Nephron progenitor cell (in vitro differentiated cells): Measurements from ENCODE around the gene MMAB.
A peak's percentile ranks its signal among the peaks of the same experiment; 100 is the strongest.
"Not testable (repeated sequence)": the region's sequence is repeated elsewhere in the genome, so short reads cannot be mapped to it uniquely, and the experiment has no call there.

Experiments
- DNase-seq: peaks from one replicate; pipeline ENCODE4 v3.0.0; 2021
- H3K27ac Mint-ChIP-seq: 2 replicates; pipeline ENCODE4 v1.8.0; 2021; ENCODE audit warnings: mild to moderate bottlenecking, moderate library complexity, mixed read lengths
- H3K27me3 Mint-ChIP-seq: 2 replicates; pipeline ENCODE4 v1.8.0; 2021; ENCODE audit warnings: mild to moderate bottlenecking, low read depth, mixed read lengths; ENCODE audit not compliant: poor library complexity
- H3K36me3 Mint-ChIP-seq: 2 replicates; pipeline ENCODE4 v1.8.0; 2021; ENCODE audit warnings: low read depth, mixed read lengths
- H3K4me1 Mint-ChIP-seq: 2 replicates; pipeline ENCODE4 v1.8.0; 2021; ENCODE audit warnings: mixed read lengths
- H3K4me3 Mint-ChIP-seq: 2 replicates; pipeline ENCODE4 v1.8.0; 2021; ENCODE audit warnings: mild to moderate bottlenecking, moderate library complexity, mixed read lengths
- H3K9me3 Mint-ChIP-seq: 2 replicates; pipeline ENCODE4 v1.8.0; 2021; ENCODE audit warnings: mild to moderate bottlenecking, moderate library complexity, mixed read lengths
- TF ChIP-seq, protein P1 (sequence below): fragments of 200-600 bp; sonication (generic); IDR thresholded peaks from 2 replicates; pipeline ENCODE4 v1.5.0; 2021; ENCODE audit warnings: antibody characterized with exemption

MMAB gene

DNA sequence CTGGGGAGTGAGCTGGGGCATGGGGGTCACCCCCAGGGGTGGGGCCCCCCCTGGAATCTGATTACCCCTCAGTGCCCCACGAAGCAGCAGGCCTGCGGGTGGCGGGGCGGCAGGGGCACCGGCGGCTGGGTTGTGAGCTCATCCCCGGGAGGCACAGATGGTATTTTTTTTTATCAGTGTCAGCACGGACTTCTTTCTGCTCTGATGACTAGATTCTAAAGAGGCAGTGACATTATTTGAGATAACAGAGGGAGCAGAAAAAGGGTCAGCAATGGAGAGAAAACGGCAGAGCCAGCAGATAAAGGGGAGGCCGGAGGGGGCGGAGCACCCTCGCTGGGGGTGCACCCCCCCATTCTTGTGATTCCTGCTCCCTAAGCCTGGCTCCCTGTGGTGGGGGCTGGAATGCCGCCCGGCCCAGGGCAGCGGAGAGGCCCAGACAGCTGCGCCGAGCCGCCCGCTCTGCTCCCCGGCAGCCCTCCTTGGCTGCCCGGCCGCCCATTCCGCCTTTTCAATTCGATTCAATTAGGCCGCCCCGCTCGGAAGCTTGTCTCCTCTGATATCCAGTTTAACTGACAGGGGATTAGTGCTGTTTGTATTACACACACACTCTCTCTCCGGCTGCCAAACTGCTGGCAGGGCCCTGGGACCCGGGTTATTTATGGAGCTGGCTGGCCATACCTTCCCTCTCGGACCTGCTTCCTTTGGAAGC lies 33.2 kb upstream of the MMAB start:
- DNase-seq: peak; percentile 65
- Mint-ChIP-seq H3K27me3 (peaks cover 33% of the 10 kb centered on the region), H3K4me3 (peak overlapping the region; percentile 35), H3K4me1 (peaks cover 44% of the 10 kb centered on the region), H3K9me3 (no peaks in the 10 kb centered on the region), H3K27ac (no peak overlapping the region), H3K36me3 (no peaks in the 10 kb centered on the region)
- TF ChIP-seq, protein P1, sequence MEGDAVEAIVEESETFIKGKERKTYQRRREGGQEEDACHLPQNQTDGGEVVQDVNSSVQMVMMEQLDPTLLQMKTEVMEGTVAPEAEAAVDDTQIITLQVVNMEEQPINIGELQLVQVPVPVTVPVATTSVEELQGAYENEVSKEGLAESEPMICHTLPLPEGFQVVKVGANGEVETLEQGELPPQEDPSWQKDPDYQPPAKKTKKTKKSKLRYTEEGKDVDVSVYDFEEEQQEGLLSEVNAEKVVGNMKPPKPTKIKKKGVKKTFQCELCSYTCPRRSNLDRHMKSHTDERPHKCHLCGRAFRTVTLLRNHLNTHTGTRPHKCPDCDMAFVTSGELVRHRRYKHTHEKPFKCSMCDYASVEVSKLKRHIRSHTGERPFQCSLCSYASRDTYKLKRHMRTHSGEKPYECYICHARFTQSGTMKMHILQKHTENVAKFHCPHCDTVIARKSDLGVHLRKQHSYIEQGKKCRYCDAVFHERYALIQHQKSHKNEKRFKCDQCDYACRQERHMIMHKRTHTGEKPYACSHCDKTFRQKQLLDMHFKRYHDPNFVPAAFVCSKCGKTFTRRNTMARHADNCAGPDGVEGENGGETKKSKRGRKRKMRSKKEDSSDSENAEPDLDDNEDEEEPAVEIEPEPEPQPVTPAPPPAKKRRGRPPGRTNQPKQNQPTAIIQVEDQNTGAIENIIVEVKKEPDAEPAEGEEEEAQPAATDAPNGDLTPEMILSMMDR: no peak

DNA sequence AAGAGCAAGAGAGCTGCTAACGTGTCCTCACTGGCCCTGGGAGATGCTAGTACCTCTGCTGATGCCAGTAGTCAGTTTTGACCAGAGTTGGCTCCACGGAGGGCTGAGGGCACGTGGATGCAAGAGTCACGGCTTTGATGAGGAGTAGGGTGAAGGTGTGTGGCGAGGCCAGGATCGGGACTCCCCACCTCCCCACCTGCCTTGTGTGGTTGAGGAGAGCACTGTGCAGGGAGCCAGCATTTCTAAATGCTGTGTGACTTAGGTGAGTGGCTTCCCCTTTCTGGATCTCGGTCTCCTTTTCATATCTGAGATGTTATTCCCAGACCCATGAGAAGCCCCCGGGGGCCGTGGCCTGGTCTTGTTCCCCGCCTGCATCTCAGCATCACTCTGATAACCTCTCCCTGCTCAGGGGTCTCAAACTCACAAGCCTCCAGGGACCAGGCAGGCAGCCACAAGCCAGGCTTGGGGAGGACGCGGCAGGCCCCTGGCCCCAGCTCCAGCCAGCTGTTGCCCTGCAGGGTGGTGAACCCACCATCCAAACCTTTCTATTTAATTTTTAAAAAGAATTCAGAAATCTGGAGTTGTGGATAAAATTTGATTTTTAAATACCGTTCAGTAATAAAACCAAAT lies 32.4 kb upstream of the MMAB start:
- Mint-ChIP-seq H3K4me1 (peaks cover 38% of the 10 kb centered on the region), H3K9me3 (no peaks in the 10 kb centered on the region), H3K27me3 (peaks cover 26% of the 10 kb centered on the region), H3K27ac (no peak overlapping the region), H3K4me3 (no peak overlapping the region), H3K36me3 (no peaks in the 10 kb centered on the region)
- TF ChIP-seq, protein P1: no peak
- DNase-seq: no peak

DNA sequence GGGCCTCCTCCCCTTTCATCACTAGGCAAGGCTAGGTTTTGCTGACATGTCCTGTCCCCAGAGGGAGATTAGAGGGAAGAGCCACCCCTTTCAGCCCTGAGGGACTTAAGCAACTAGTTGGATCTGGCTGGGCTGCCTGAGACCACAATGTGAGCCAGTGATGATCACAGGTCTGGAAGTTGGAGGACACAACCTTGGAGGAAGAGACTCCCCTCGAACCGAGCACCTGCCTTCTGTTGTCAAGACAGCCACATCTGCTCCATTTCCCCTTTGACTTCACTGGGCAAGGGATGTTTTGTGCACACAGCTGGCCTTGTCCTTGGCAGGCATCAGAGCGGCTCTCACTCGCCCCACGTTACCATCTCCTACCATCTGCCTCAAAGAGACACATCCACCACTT lies 31.7 kb upstream of the MMAB start:
- Mint-ChIP-seq H3K27ac (no peak overlapping the region), H3K27me3 (peaks cover 26% of the 10 kb centered on the region), H3K4me1 (peaks cover 38% of the 10 kb centered on the region), H3K9me3 (no peaks in the 10 kb centered on the region), H3K36me3 (no peaks in the 10 kb centered on the region), H3K4me3 (no peak overlapping the region)
- DNase-seq: no peak
- TF ChIP-seq, protein P1: no peak

DNA sequence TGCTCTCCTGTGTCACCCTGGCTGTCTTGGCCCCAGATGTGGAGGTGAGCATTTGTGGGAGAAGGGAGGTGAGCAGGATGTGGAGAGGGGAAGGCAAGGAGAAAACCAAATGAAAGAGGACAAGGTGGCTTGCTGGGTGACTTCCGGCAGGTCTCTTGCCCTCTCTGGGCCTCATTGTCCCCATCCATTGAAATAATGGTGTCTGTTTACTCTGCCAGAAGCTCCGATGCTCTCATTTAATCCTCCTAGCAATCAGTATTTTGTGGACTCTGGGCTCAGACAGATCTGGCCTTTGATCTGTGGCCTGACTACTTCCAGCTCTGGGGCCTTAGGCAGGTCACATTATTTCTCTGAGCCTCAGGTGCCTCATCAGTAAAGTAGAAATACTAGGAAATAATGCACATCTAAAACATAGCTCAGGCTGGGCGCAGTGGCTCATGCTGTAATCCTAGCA lies 30.9 kb upstream of the MMAB start:
- H3K9me3 Mint-ChIP-seq: no peaks in the 10 kb centered on the region
- DNase-seq: no peak
- no peaks in the 10 kb centered on the region for H3K36me3 Mint-ChIP-seq
- H3K4me3 Mint-ChIP-seq: no peak overlapping the region
- peaks cover 22% of the 10 kb centered on the region for H3K27me3 Mint-ChIP-seq
- TF ChIP-seq, protein P1: no peak
- peaks cover 38% of the 10 kb centered on the region for H3K4me1 Mint-ChIP-seq
- H3K27ac Mint-ChIP-seq: no peak overlapping the region

DNA sequence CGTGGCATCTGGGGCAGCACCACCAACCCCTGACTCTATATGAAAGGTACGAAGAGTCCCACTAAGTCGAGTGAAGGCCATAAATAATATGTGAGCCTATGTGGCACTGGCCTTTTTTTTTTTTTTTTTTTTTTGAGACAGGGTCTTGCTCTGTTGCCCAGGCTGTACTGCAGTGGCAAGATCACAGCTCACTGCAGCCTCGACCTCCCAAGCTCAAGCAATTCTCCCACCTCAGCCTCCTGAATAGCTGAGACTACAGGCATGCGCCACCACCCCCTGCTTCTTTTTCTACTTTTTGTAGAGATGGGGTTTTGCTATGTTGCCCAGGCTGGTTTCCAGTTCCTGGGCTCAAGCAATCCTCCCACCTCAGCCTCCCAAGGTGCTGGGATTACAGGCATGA lies 28.8 kb upstream of the MMAB start:
- H3K36me3 Mint-ChIP-seq, H3K4me3 Mint-ChIP-seq, H3K9me3 Mint-ChIP-seq, H3K27ac Mint-ChIP-seq, DNase-seq: not testable (repeated sequence)
- peaks cover 12% of the 10 kb centered on the region for H3K27me3 Mint-ChIP-seq
- peaks cover 50% of the 10 kb centered on the region for H3K4me1 Mint-ChIP-seq

DNA sequence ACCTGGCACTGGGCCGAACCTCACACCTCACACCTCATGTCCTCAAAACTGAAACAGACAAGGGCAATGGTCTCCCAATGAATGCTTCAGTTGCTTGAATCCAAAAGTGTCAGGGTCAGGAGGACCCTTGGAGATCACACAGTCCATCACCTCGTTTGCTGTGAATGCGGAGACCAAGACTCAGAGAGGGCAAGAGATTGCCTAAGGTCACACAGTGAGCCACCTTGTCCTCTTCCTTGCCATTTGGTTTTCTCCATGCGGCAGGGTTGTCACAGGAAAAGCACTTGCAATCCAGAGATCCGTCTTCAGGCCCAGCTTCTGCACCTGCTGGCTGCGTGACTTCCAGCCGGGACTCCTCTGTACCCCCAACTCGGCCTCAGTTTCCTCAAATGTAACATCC lies 28.3 kb upstream of the MMAB start:
- H3K4me1 Mint-ChIP-seq: peaks cover 45% of the 10 kb centered on the region
- no peak for DNase-seq
- H3K27ac Mint-ChIP-seq: no peak overlapping the region
- H3K27me3 Mint-ChIP-seq: peaks cover 11% of the 10 kb centered on the region
- no peaks in the 10 kb centered on the region for H3K36me3 Mint-ChIP-seq
- TF ChIP-seq, protein P1: no peak
- no peak overlapping the region for H3K4me3 Mint-ChIP-seq
- no peaks in the 10 kb centered on the region for H3K9me3 Mint-ChIP-seq
